ENCODE results near the gene TUBB8.

The TUBB8 gene

GRCh38 chr10:48996-49395 is at the start of gene TUBB8:
Gene TUBB8 (minus strand): TSS chr10:49296. CDS start chr10:49238, 58 bp downstream.
- Histone ChIP-seq H3K27ac (no peak within 1 kb of the TSS), H3K4me3 (no peak within 1 kb of the TSS), H3K36me3 (ENCODE audit: insufficient read depth, low read length) (no peaks in the 10 kb centered on the region), H3K9ac (ENCODE audit: insufficient read length) (no peak within 1 kb of the TSS), H3K9me3 (ENCODE audit: low read depth, low read length) (no peaks in the 10 kb centered on the region)
- no peak for DNase-seq (ENCODE audit: low read depth, low spot score)
- TF ChIP-seq POLR2AphosphoS5 (IDR thresholded peaks at IDR 0.05; ENCODE audit: borderline replicate concordance, low read depth, low read length), result no peak
- no peak for TF ChIP-seq EZH2 (IDR thresholded peaks at IDR 0.05)
- TF ChIP-seq FOXP2 (optimal IDR thresholded peaks at IDR 0.05; ENCODE audit: control extremely low read depth, extremely low read length, insufficient read depth), result no peak

- TF ChIP-seq EZH2 (IDR thresholded peaks at IDR 0.05) (no peak), FOXP2 (optimal IDR thresholded peaks at IDR 0.05; ENCODE audit: control extremely low read depth, extremely low read length, insufficient read depth) (no peak), POLR2AphosphoS5 (IDR thresholded peaks at IDR 0.05; ENCODE audit: borderline replicate concordance, low read depth, low read length) (no peak)
- no peak for DNase-seq (ENCODE audit: low read depth, low spot score)
These were observed 47.4 kb upstream of the TUBB8 start for GRCh38 chr10:96466-96865.

GRCh38 chr10:95356-96115 is 46.4 kb upstream of the TUBB8 start:
- no peak overlapping the region for H3K27ac ChIP-seq
- no peaks in the 10 kb centered on the region for H3K9me3 ChIP-seq (ENCODE audit: low read depth, low read length)
- no peak overlapping the region for H3K9ac ChIP-seq (ENCODE audit: insufficient read length)
- no peak overlapping the region for H3K4me3 ChIP-seq
- H3K36me3 ChIP-seq (ENCODE audit: insufficient read depth, low read length), result no peaks in the 10 kb centered on the region
- DNase-seq (ENCODE audit: low read depth, low spot score), result no peak
- TF ChIP-seq EZH2 (IDR thresholded peaks at IDR 0.05) (no peak), FOXP2 (optimal IDR thresholded peaks at IDR 0.05; ENCODE audit: control extremely low read depth, extremely low read length, insufficient read depth) (no peak), POLR2AphosphoS5 (IDR thresholded peaks at IDR 0.05; ENCODE audit: borderline replicate concordance, low read depth, low read length) (no peak)

More at GRCh38 chr10:96466-96865, 47.4 kb upstream of the TUBB8 start:
- Histone ChIP-seq H3K4me3 (no peak overlapping the region), H3K27ac (no peak overlapping the region), H3K9ac (ENCODE audit: insufficient read length) (no peak overlapping the region), H3K9me3 (ENCODE audit: low read depth, low read length) (no peaks in the 10 kb centered on the region), H3K36me3 (ENCODE audit: insufficient read depth, low read length) (no peaks in the 10 kb centered on the region)

- TF ChIP-seq EZH2 (IDR thresholded peaks at IDR 0.05) (no peak), POLR2AphosphoS5 (IDR thresholded peaks at IDR 0.05; ENCODE audit: borderline replicate concordance, low read depth, low read length) (no peak)
- Histone ChIP-seq H3K27ac (no peak overlapping the region), H3K9ac (ENCODE audit: insufficient read length) (no peak overlapping the region), H3K36me3 (ENCODE audit: insufficient read depth, low read length) (no peaks in the 10 kb centered on the region), H3K4me3 (no peak overlapping the region), H3K9me3 (ENCODE audit: low read depth, low read length) (no peaks in the 10 kb centered on the region)
- no peak for DNase-seq (ENCODE audit: low read depth, low spot score)
These were observed 45.5 kb upstream of the TUBB8 start for GRCh38 chr10:94613-95012.

GRCh38 chr10:92846-93245 is 43.8 kb upstream of the TUBB8 start:
- TF ChIP-seq POLR2AphosphoS5 (IDR thresholded peaks at IDR 0.05; ENCODE audit: borderline replicate concordance, low read depth, low read length), result no peak
- TF ChIP-seq FOXP2 (optimal IDR thresholded peaks at IDR 0.05; ENCODE audit: control extremely low read depth, extremely low read length, insufficient read depth), result no peak
- TF ChIP-seq EZH2 (IDR thresholded peaks at IDR 0.05), result no peak
- H3K9me3 ChIP-seq (ENCODE audit: low read depth, low read length), result no peaks in the 10 kb centered on the region
- H3K36me3 ChIP-seq (ENCODE audit: insufficient read depth, low read length), result no peaks in the 10 kb centered on the region
- no peak overlapping the region for H3K4me3 ChIP-seq
- no peak for DNase-seq (ENCODE audit: low read depth, low spot score)
- H3K9ac ChIP-seq (ENCODE audit: insufficient read length), result no peak overlapping the region
- no peak overlapping the region for H3K27ac ChIP-seq

- TF ChIP-seq POLR2AphosphoS5 (IDR thresholded peaks at IDR 0.05; ENCODE audit: borderline replicate concordance, low read depth, low read length) (no peak), EZH2 (IDR thresholded peaks at IDR 0.05) (no peak), FOXP2 (optimal IDR thresholded peaks at IDR 0.05; ENCODE audit: control extremely low read depth, extremely low read length, insufficient read depth) (no peak)
- H3K9ac ChIP-seq (ENCODE audit: insufficient read length), result no peak overlapping the region
- H3K27ac ChIP-seq, result no peak overlapping the region
- no peak overlapping the region for H3K4me3 ChIP-seq
- no peaks in the 10 kb centered on the region for H3K36me3 ChIP-seq (ENCODE audit: insufficient read depth, low read length)
- no peaks in the 10 kb centered on the region for H3K9me3 ChIP-seq (ENCODE audit: low read depth, low read length)
- DNase-seq (ENCODE audit: low read depth, low spot score), result no peak
These were observed 43.1 kb upstream of the TUBB8 start for GRCh38 chr10:92153-92552.

- TF ChIP-seq POLR2AphosphoS5 (IDR thresholded peaks at IDR 0.05; ENCODE audit: borderline replicate concordance, low read depth, low read length), result no peak
- TF ChIP-seq EZH2 (IDR thresholded peaks at IDR 0.05), result no peak
- no peak for TF ChIP-seq FOXP2 (optimal IDR thresholded peaks at IDR 0.05; ENCODE audit: control extremely low read depth, extremely low read length, insufficient read depth)
- Histone ChIP-seq H3K27ac (no peak overlapping the region), H3K36me3 (ENCODE audit: insufficient read depth, low read length) (no peaks in the 10 kb centered on the region), H3K9ac (ENCODE audit: insufficient read length) (no peak overlapping the region), H3K9me3 (ENCODE audit: low read depth, low read length) (no peaks in the 10 kb centered on the region), H3K4me3 (no peak overlapping the region)
- DNase-seq (ENCODE audit: low read depth, low spot score), result no peak
These were observed 42.2 kb upstream of the TUBB8 start for GRCh38 chr10:91313-91712.

GRCh38 chr10:90161-90560 is 41.1 kb upstream of the TUBB8 start:
- Histone ChIP-seq H3K27ac (no peak overlapping the region), H3K4me3 (no peak overlapping the region)
- TF ChIP-seq FOXP2 (optimal IDR thresholded peaks at IDR 0.05; ENCODE audit: control extremely low read depth, extremely low read length, insufficient read depth), result no peak

GRCh38 chr10:89248-89647 is 40.2 kb upstream of the TUBB8 start:
- no peaks in the 10 kb centered on the region for H3K36me3 ChIP-seq (ENCODE audit: insufficient read depth, low read length)
- no peak overlapping the region for H3K9ac ChIP-seq (ENCODE audit: insufficient read length)
- no peak overlapping the region for H3K27ac ChIP-seq
- no peak for DNase-seq (ENCODE audit: low read depth, low spot score)
- TF ChIP-seq FOXP2 (optimal IDR thresholded peaks at IDR 0.05; ENCODE audit: control extremely low read depth, extremely low read length, insufficient read depth), result no peak
- TF ChIP-seq POLR2AphosphoS5 (IDR thresholded peaks at IDR 0.05; ENCODE audit: borderline replicate concordance, low read depth, low read length), result no peak
- TF ChIP-seq EZH2 (IDR thresholded peaks at IDR 0.05), result no peak
- H3K4me3 ChIP-seq, result no peak overlapping the region
- H3K9me3 ChIP-seq (ENCODE audit: low read depth, low read length), result no peaks in the 10 kb centered on the region

More at GRCh38 chr10:90161-90560, 41.1 kb upstream of the TUBB8 start:
- no peaks in the 10 kb centered on the region for H3K36me3 ChIP-seq (ENCODE audit: insufficient read depth, low read length)
- no peak overlapping the region for H3K9ac ChIP-seq (ENCODE audit: insufficient read length)
- H3K9me3 ChIP-seq (ENCODE audit: low read depth, low read length), result no peaks in the 10 kb centered on the region
- DNase-seq (ENCODE audit: low read depth, low spot score), result no peak
